Measurements from ENCODE around the gene GORAB. TPM values are rescaled to one million over a fixed set of nuclear protein-coding genes. Genes with fewer than 3 reads are reported as not detected.

The GORAB gene
- total and polyA plus RNA-seq, 10 of the 15 experiments (the other 5 are each of a cell fraction or from before 2014, with no cell fraction given) = 5.5 to 38.6 (median 10.3) TPM

DNA sequence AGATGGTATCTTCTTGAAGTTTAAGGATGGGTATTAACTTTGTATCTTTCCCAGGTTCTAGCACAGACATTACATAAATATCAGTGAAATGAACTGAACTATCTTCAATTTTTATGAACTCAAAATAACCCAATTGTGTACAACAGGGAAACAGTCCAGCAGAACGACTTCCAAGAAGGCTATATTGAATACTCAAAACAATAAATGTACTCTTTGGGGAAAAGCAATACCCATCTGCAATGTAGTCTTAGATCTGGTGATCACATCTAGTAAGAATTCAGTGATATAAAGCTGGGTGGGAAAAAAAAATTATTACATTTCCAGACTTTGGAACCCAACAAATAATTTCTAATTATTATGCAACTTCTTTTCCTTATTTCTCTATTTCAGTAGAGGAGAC, 33.1 kb upstream of the GORAB start:
- no TSS peak for BruUV-seq (replicated peaks)

More for the DNA sequence above, 33.1 kb upstream of the GORAB start:
- Histone ChIP-seq H3K4me3 (no peak overlapping the region), H3K9ac (ENCODE audit: control insufficient read depth, insufficient read depth, low read length) (no peak overlapping the region), H3K79me2 (ENCODE audit: control insufficient read depth, insufficient read depth, low read length) (no peaks in the 10 kb centered on the region), H3K4me1 (ENCODE audit: control insufficient read depth, insufficient read depth, low read length) (no peaks in the 10 kb centered on the region), H3K27ac (ENCODE audit: control insufficient read depth, insufficient read depth) (no peak overlapping the region), H3K9me3 (replicated peaks; ENCODE audit: control insufficient read depth, insufficient read depth, low read length) (no peaks in the 10 kb centered on the region), H4K20me1 (ENCODE audit: control insufficient read depth, insufficient read depth) (no peaks in the 10 kb centered on the region), H3K4me2 (ENCODE audit: control insufficient read depth, insufficient read depth) (no peak overlapping the region), H2AFZ (ENCODE audit: control insufficient read depth, low read depth, low read length) (no peak overlapping the region), H3K36me3 (ENCODE audit: control insufficient read depth in 2 of 2, insufficient read depth in 2 of 2, low read length in 1 of 2) (no peaks in the 10 kb centered on the region), H3K27me3 (replicated peaks in 1 of 2; ENCODE audit: control insufficient read depth in 2 of 2, insufficient read depth in 2 of 2, low read length in 1 of 2) (no peaks in the 10 kb centered on the region; a peak in 1 of 4 replicates)
- intact Hi-C loops (cut with micrococcal nuclease; ENCODE audit: unreplicated experiment) = no loop called here
- ATAC-seq (no peak), FAIRE-seq (no peak), DNase-seq (ENCODE audit: low read depth, low spot score) (no peak)
- POLR2A ChIA-PET = no interaction called here
- RAD21 ChIA-PET (ENCODE audit: unreplicated experiment) = no interaction called here
- in situ Hi-C loops (cut with MboI) = no loop called here
- 0% methylated on average over 1 of the region's 1 CpG for WGBS (ENCODE audit: insufficient coverage, insufficient replicate concordance, low lambda C conversion rate, missing lambda C conversion rate)
- SMC1A ChIA-PET (ENCODE audit: uncharacterized antibody, unreplicated experiment) = interaction anchor here (1.3 to 1.5 kb wide), 2 partner anchors 9 to 170 kb away, joined by 3 to 4 read pairs; no protein-coding TSS in a partner anchor
- CTCF ChIA-PET = interaction anchor here (0.7 to 1.0 kb wide), 2 partner anchors 11 to 21 kb away, joined by 3 to 4 read pairs; no protein-coding TSS in a partner anchor
- TF ChIP-seq NFYB (IDR thresholded peaks at IDR 0.05; ENCODE audit: insufficient read depth, low read depth, low read length) (no peak), SREBF2 (IDR thresholded peaks at IDR 0.05; ENCODE audit: low read length) (no peak), HDGF (IDR thresholded peaks at IDR 0.05) (no peak)
- TF ChIP-seq, protein P1, sequence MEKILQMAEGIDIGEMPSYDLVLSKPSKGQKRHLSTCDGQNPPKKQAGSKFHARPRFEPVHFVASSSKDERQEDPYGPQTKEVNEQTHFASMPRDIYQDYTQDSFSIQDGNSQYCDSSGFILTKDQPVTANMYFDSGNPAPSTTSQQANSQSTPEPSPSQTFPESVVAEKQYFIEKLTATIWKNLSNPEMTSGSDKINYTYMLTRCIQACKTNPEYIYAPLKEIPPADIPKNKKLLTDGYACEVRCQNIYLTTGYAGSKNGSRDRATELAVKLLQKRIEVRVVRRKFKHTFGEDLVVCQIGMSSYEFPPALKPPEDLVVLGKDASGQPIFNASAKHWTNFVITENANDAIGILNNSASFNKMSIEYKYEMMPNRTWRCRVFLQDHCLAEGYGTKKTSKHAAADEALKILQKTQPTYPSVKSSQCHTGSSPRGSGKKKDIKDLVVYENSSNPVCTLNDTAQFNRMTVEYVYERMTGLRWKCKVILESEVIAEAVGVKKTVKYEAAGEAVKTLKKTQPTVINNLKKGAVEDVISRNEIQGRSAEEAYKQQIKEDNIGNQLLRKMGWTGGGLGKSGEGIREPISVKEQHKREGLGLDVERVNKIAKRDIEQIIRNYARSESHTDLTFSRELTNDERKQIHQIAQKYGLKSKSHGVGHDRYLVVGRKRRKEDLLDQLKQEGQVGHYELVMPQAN (conservative IDR thresholded peaks at IDR 0.05) = no peak
- TF ChIP-seq, protein P2, sequence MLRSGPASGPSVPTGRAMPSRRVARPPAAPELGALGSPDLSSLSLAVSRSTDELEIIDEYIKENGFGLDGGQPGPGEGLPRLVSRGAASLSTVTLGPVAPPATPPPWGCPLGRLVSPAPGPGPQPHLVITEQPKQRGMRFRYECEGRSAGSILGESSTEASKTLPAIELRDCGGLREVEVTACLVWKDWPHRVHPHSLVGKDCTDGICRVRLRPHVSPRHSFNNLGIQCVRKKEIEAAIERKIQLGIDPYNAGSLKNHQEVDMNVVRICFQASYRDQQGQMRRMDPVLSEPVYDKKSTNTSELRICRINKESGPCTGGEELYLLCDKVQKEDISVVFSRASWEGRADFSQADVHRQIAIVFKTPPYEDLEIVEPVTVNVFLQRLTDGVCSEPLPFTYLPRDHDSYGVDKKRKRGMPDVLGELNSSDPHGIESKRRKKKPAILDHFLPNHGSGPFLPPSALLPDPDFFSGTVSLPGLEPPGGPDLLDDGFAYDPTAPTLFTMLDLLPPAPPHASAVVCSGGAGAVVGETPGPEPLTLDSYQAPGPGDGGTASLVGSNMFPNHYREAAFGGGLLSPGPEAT (IDR thresholded peaks at IDR 0.05; ENCODE audit: low read depth) = no peak
